Liver (tissue), 9 donors: ENCODE measurements around the gene CPED1. TPM values are rescaled to one million over a fixed set of nuclear protein-coding genes. Genes with fewer than 3 reads are reported as not detected.

Source experiments
- DNase-seq: peaks from one replicate; pipeline ENCODE4 v3.0.0-alpha.2; 2017; ENCODE audit warnings: low spot score
- H3K27ac ChIP-seq, 2 donors: one replicate each; pipeline ENCODE4 v1.7.0; 2013; ENCODE audit warnings: inconsistent platforms in 2 of 2, low read length in 2 of 2, control low read depth in 1 of 2, low read depth in 1 of 2, mild to moderate bottlenecking in 1 of 2
- H3K27me3 ChIP-seq, 4 donors: one replicate each; pipeline versions ENCODE4 v1.6.1 to v1.7.0; 2013; ENCODE audit warnings: low read length in 3 of 4, inconsistent platforms in 1 of 4, mild to moderate bottlenecking in 1 of 4, moderate library complexity in 1 of 4; ENCODE audit not compliant: control insufficient read depth in 4 of 4, insufficient read depth in 4 of 4
- H3K36me3 ChIP-seq, 4 donors: one replicate each; pipeline versions ENCODE4 v1.6.1 to v1.7.0; 2013; ENCODE audit warnings: low read length in 3 of 4, mild to moderate bottlenecking in 3 of 4, low read depth in 1 of 4, moderate library complexity in 1 of 4; ENCODE audit not compliant: control insufficient read depth in 4 of 4, insufficient read depth in 3 of 4
- H3K4me1 ChIP-seq, 4 donors: one replicate each; pipeline versions ENCODE4 v1.6.1 to v1.7.0; 2013; ENCODE audit warnings: low read length in 3 of 4, mild to moderate bottlenecking in 3 of 4, moderate library complexity in 1 of 4; ENCODE audit not compliant: control insufficient read depth in 4 of 4, insufficient read depth in 4 of 4
- H3K4me3 ChIP-seq, 3 donors: one replicate each; pipeline versions ENCODE4 v1.6.1 to v1.7.0; 2013; ENCODE audit warnings: low read length in 3 of 3, control low read depth in 1 of 3, low read depth in 1 of 3, mild to moderate bottlenecking in 1 of 3
- H3K9ac ChIP-seq, 2 donors: one replicate each; pipeline ENCODE4 v1.7.0; 2013; ENCODE audit warnings: low read length in 2 of 2, mild to moderate bottlenecking in 2 of 2, moderate library complexity in 2 of 2, control low read depth in 1 of 2, low read depth in 1 of 2
- H3K9me3 ChIP-seq, 4 donors: one replicate each; pipeline versions ENCODE4 v1.6.1 to v1.7.0; 2013; ENCODE audit warnings: low read length in 3 of 4; ENCODE audit not compliant: control insufficient read depth in 4 of 4
- ATF3 ChIP-seq: IDR thresholded peaks from 2 replicates; pipeline ENCODE4 v1.6.1; 2016; ENCODE audit warnings: antibody characterized with exemption
- CTCF ChIP-seq: fragments of 150-350 bp; IDR thresholded peaks from 2 replicates; pipeline ENCODE4 v1.5.1; 2017; ENCODE audit warnings: improper control_type of control experiment, low read depth, low read length; ENCODE audit not compliant: missing input control
- EGR1 ChIP-seq, 2 donors: IDR thresholded peaks; 2 replicates each; pipeline ENCODE4 v1.6.1; 2016 to 2018; ENCODE audit warnings: antibody characterized with exemption in 2 of 2, low read depth in 2 of 2
- FOXA1 ChIP-seq: IDR thresholded peaks from 2 replicates; pipeline ENCODE4 v1.6.1; 2016; ENCODE audit warnings: antibody characterized with exemption
- FOXA2 ChIP-seq: IDR thresholded peaks from 2 replicates; pipeline ENCODE4 v1.6.1; 2016; ENCODE audit warnings: antibody characterized with exemption
- GABPA ChIP-seq, 2 donors: IDR thresholded peaks in 1 of 2; conservative IDR thresholded peaks in 1 of 2; 2 replicates each; pipeline ENCODE4 v1.6.1; 2016; ENCODE audit warnings: antibody characterized with exemption in 2 of 2, mild to moderate bottlenecking in 1 of 2, moderate library complexity in 1 of 2
- HNF4A ChIP-seq, 2 donors: conservative IDR thresholded peaks; 2 replicates each; pipeline ENCODE4 v1.6.1; 2016; ENCODE audit warnings: antibody characterized with exemption in 2 of 2, mild to moderate bottlenecking in 2 of 2
- HNF4G ChIP-seq: IDR thresholded peaks from 2 replicates; pipeline ENCODE4 v1.6.1; 2016; ENCODE audit warnings: antibody characterized with exemption
- JUND ChIP-seq, 2 donors: IDR thresholded peaks; 2 replicates each; pipeline ENCODE4 v1.6.1; 2016; ENCODE audit warnings: antibody characterized with exemption in 2 of 2
- MAX ChIP-seq: IDR thresholded peaks from 2 replicates; pipeline ENCODE4 v1.6.1; 2016; ENCODE audit warnings: antibody characterized with exemption
- NR2F2 ChIP-seq: IDR thresholded peaks from 2 replicates; pipeline ENCODE4 v1.6.1; 2016; ENCODE audit warnings: antibody characterized with exemption
- RAD21 ChIP-seq, 2 donors: IDR thresholded peaks; 2 replicates each; pipeline ENCODE4 v1.6.1; 2016; ENCODE audit warnings: antibody characterized with exemption in 2 of 2, mild to moderate bottlenecking in 2 of 2
- REST ChIP-seq: IDR thresholded peaks from 2 replicates; pipeline ENCODE4 v1.6.1; 2016; ENCODE audit warnings: antibody characterized with exemption, mild to moderate bottlenecking
- RXRA ChIP-seq, 2 donors: IDR thresholded peaks; 2 replicates each; pipeline ENCODE4 v1.6.1; 2017 to 2018; ENCODE audit warnings: antibody characterized with exemption in 2 of 2, mild to moderate bottlenecking in 1 of 2
- SP1 ChIP-seq: IDR thresholded peaks from 2 replicates; pipeline ENCODE4 v1.6.1; 2018; ENCODE audit warnings: antibody characterized with exemption, mild to moderate bottlenecking
- TAF1 ChIP-seq: conservative IDR thresholded peaks from 2 replicates; pipeline ENCODE4 v1.6.1; 2016; ENCODE audit warnings: antibody characterized with exemption, mild to moderate bottlenecking
- YY1 ChIP-seq: IDR thresholded peaks from 2 replicates; pipeline ENCODE4 v1.6.1; 2016; ENCODE audit warnings: antibody characterized with exemption, mild to moderate bottlenecking
- ZBTB33 ChIP-seq: IDR thresholded peaks from 2 replicates; pipeline ENCODE4 v1.6.1; 2016; ENCODE audit warnings: antibody characterized with exemption
- WGBS: extraction: QIAGEN DNeasy Blood & Tissue Kit; methylation state at CpG from one replicate; pipeline ENCODE4 v1.1.7; 2013; 5-methylcytosine and 5-hydroxymethylcytosine counted together
- polyA plus RNA-seq, 2 donors: library from polyadenylated mRNA; stranded (reverse) in 1 of 2; unstranded in 1 of 2; fragments of 200-250 nt in 1 of 2; fragments of >200 nt in 1 of 2; fragmentation: Nextera tagmentation in 1 of 2; extraction: Ambion mirVana in 1 of 2; gene quantifications; one replicate each; pipeline versions ENCODE4 v1.2.1 to v1.2.3, GENCODE V29; 2013 to 2015
- total RNA-seq, 2 donors: library from RNA; depleted of rRNA; stranded (reverse); fragments of >200 nt; gene quantifications; one replicate each; pipeline ENCODE4 v1.2.3, GENCODE V29; 2014
- donor health status: healthy.
- donor health status: healthy.
- donor health status: healthy.
- donor health status: healthy.
- donor health status: healthy.

CPED1 gene
- total and polyA plus RNA-seq, 4 donors = 8.5 to 58.0 (median 14.6) TPM

- H3K27me3 ChIP-seq = no peaks in the 10 kb centered on the region
- WGBS = 96% methylated on average over 1 of the region's 1 CpG
These were observed 37.6 kb downstream of the CPED1 start for GRCh38 chr7:121026159-121026558.

More at GRCh38 chr7:121026159-121026558, 37.6 kb downstream of the CPED1 start:
- peaks cover 3 to 25% (median 17%) of the 10 kb centered on the region in 4 donors for H3K4me1 ChIP-seq
- no peak for TF ChIP-seq HNF4G
- no peak for TF ChIP-seq RAD21 (IDR thresholded peaks at IDR 0.05)
- no peak for TF ChIP-seq GABPA (IDR thresholded peaks at IDR 0.05 in 1 of 2, conservative IDR thresholded peaks at IDR 0.05 in 1 of 2)
- TF ChIP-seq TAF1 = no peak
- no peak for TF ChIP-seq CTCF
- no peak for TF ChIP-seq NR2F2
- TF ChIP-seq MAX = no peak
- no peak for TF ChIP-seq REST
- TF ChIP-seq ZBTB33 = no peak
- no peak for TF ChIP-seq FOXA1
- TF ChIP-seq SP1 = no peak
- no peak for TF ChIP-seq FOXA2
- TF ChIP-seq HNF4A (conservative IDR thresholded peaks at IDR 0.05) = no peak
- no peak for TF ChIP-seq JUND (IDR thresholded peaks at IDR 0.05)
- no peak for TF ChIP-seq EGR1 (IDR thresholded peaks at IDR 0.05; ENCODE audit: low read depth in 2 of 2)
- no peak for TF ChIP-seq RXRA (IDR thresholded peaks at IDR 0.05)
- no peak for TF ChIP-seq ATF3
- TF ChIP-seq YY1 = no peak
- no peak for DNase-seq
- no peak overlapping the region for H3K4me3 ChIP-seq
- peaks cover 0 to 4% (median 0%) of the 10 kb centered on the region in 4 donors for H3K36me3 ChIP-seq
- H3K27ac ChIP-seq = no peak overlapping the region
- no peaks in the 10 kb centered on the region for H3K9me3 ChIP-seq
- no peak overlapping the region for H3K9ac ChIP-seq
